Panc1 (cell line): ENCODE data around the gene MLLT3.

Experiments used
- CTCF ChIP-seq: fragments of 450-650 bp; IDR thresholded peaks from 2 replicates; pipeline ENCODE4 v1.5.1; 2017; ENCODE audit warnings: mild to moderate bottlenecking
- POLR2AphosphoS5 ChIP-seq: IDR thresholded peaks from 2 replicates; pipeline ENCODE4 v1.6.1; 2012; ENCODE audit warnings: mild to moderate bottlenecking, low read depth, low read length, moderate library complexity
- SIN3A ChIP-seq: IDR thresholded peaks from 2 replicates; pipeline ENCODE4 v1.6.1; 2012; ENCODE audit warnings: low read depth, mild to moderate bottlenecking, low read length, moderate library complexity, borderline replicate concordance; ENCODE audit not compliant: insufficient read depth
- TCF7L2 ChIP-seq: IDR thresholded peaks from 2 replicates; pipeline ENCODE4 v1.6.1; 2011; ENCODE audit warnings: mild to moderate bottlenecking, low read depth, low read length, inconsistent platforms
- TF ChIP-seq, protein P1 (sequence below), 2 experiments: IDR thresholded peaks; 2 replicates each; pipeline ENCODE4 v1.6.1; 2011 to 2012; ENCODE audit warnings: low read depth in 2 of 2, control low read depth in 1 of 2, low read length in 1 of 2, mild to moderate bottlenecking in 1 of 2, moderate library complexity in 1 of 2; ENCODE audit not compliant: insufficient read depth in 1 of 2

- TF ChIP-seq POLR2AphosphoS5 (no peak), CTCF (no peak), SIN3A (no peak), TCF7L2 (no peak)
- TF ChIP-seq, protein P1, sequence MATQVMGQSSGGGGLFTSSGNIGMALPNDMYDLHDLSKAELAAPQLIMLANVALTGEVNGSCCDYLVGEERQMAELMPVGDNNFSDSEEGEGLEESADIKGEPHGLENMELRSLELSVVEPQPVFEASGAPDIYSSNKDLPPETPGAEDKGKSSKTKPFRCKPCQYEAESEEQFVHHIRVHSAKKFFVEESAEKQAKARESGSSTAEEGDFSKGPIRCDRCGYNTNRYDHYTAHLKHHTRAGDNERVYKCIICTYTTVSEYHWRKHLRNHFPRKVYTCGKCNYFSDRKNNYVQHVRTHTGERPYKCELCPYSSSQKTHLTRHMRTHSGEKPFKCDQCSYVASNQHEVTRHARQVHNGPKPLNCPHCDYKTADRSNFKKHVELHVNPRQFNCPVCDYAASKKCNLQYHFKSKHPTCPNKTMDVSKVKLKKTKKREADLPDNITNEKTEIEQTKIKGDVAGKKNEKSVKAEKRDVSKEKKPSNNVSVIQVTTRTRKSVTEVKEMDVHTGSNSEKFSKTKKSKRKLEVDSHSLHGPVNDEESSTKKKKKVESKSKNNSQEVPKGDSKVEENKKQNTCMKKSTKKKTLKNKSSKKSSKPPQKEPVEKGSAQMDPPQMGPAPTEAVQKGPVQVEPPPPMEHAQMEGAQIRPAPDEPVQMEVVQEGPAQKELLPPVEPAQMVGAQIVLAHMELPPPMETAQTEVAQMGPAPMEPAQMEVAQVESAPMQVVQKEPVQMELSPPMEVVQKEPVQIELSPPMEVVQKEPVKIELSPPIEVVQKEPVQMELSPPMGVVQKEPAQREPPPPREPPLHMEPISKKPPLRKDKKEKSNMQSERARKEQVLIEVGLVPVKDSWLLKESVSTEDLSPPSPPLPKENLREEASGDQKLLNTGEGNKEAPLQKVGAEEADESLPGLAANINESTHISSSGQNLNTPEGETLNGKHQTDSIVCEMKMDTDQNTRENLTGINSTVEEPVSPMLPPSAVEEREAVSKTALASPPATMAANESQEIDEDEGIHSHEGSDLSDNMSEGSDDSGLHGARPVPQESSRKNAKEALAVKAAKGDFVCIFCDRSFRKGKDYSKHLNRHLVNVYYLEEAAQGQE (IDR thresholded peaks at IDR 0.05; ENCODE audit: insufficient read depth in 1 of 2, low read depth in 2 of 2, low read length in 1 of 2), result no peak
These were observed 305.9 kb downstream of the MLLT3 start for GRCh38 chr9:20316372-20316771.
